Small intestine (tissue), 7 donors: ENCODE results near the gene SRSF8. TPM values are rescaled to one million over a fixed set of nuclear protein-coding genes. Genes with fewer than 3 reads are reported as not detected.
"Not testable (repeated sequence)": the region's sequence is repeated elsewhere in the genome, so short reads cannot be mapped to it uniquely, and the experiment has no call there.

ENCODE experiments used
- DNase-seq, 2 donors: peaks; one replicate each; pipeline versions ENCODE4 v3.0.0 to v3.0.0-alpha.2; 2013
- FAIRE-seq: peaks from 2 replicates; lab custom pipeline; 2012; peaks lifted over from hg19 to GRCh38; lab: Jason Lieb, UNC
- H3K27ac ChIP-seq, 3 donors: one replicate each; pipeline ENCODE4 v1.5.1; 2013; ENCODE audit warnings: low read length in 2 of 3, mild to moderate bottlenecking in 2 of 3, control low read depth in 1 of 3, inconsistent platforms in 1 of 3, low read depth in 1 of 3, moderate library complexity in 1 of 3
- H3K27me3 ChIP-seq, 3 donors: one replicate each; pipeline ENCODE4 v1.6.1; 2013; ENCODE audit warnings: low read length in 3 of 3, inconsistent platforms in 1 of 3; ENCODE audit not compliant: control insufficient read depth in 3 of 3, insufficient read depth in 3 of 3
- H3K36me3 ChIP-seq, 3 donors: one replicate each; pipeline ENCODE4 v1.6.1; 2013; ENCODE audit warnings: low read length in 3 of 3, inconsistent platforms in 1 of 3, low read depth in 1 of 3, mild to moderate bottlenecking in 1 of 3, moderate library complexity in 1 of 3; ENCODE audit not compliant: control insufficient read depth in 3 of 3, insufficient read depth in 2 of 3
- H3K4me1 ChIP-seq, 3 donors: one replicate each; pipeline ENCODE4 v1.6.1; 2013; ENCODE audit warnings: low read length in 2 of 3, inconsistent platforms in 1 of 3, low read depth in 1 of 3, mild to moderate bottlenecking in 1 of 3, moderate library complexity in 1 of 3; ENCODE audit not compliant: control insufficient read depth in 3 of 3, insufficient read depth in 2 of 3
- H3K4me3 ChIP-seq, 3 donors: one replicate each; pipeline ENCODE4 v1.5.1; 2013; ENCODE audit warnings: low read length in 3 of 3, control low read depth in 1 of 3, inconsistent platforms in 1 of 3, low read depth in 1 of 3, mild to moderate bottlenecking in 1 of 3, moderate library complexity in 1 of 3
- H3K9me3 ChIP-seq, 2 donors: one replicate each; pipeline ENCODE4 v1.6.1; 2013; ENCODE audit warnings: low read depth in 1 of 2, low read length in 1 of 2; ENCODE audit not compliant: control insufficient read depth in 2 of 2, insufficient read depth in 1 of 2
- WGBS, 3 donors: extraction: QIAGEN DNeasy Blood & Tissue Kit; methylation state at CpG; one replicate each; pipeline ENCODE4 v1.1.7; 2013; 5-methylcytosine and 5-hydroxymethylcytosine counted together
- polyA plus RNA-seq, 4 donors: library from polyadenylated mRNA; stranded (reverse) in 3 of 4; unstranded in 1 of 4; fragments of 200-250 nt in 3 of 4; fragments of 120-200 nt in 1 of 4; gene quantifications; one replicate each; pipeline versions ENCODE4 v1.2.1 to v1.2.3, GENCODE V29; 2013
- donor health status: healthy with polysubstance abuse.
- donor health status: control.
- donor health status: control.
- donor health status: Bipolar disorder and iron deficiency.
- donor health status: healthy.

SRSF8 gene
- polyA plus RNA-seq, 4 donors, result 29.3 to 52.2 (median 34.6) TPM

- 80 to 100% (median 91%) methylated on average over 1 of the region's 1 CpG for WGBS, 3 donors
- peaks cover 0 to 5% (median 0%) of the 10 kb centered on the region in 3 donors for H3K4me1 ChIP-seq
Measured at GRCh38 chr11:95101935-95102334, 35.2 kb downstream of the SRSF8 start.

GRCh38 chr11:95102733-95103132 is 36.0 kb downstream of the SRSF8 start:
- H3K36me3 ChIP-seq, result peaks cover 0 to 5% (median 0%) of the 10 kb centered on the region in 3 donors
- DNase-seq, result no peak
- H3K4me1 ChIP-seq, result peaks cover 0 to 5% (median 0%) of the 10 kb centered on the region in 3 donors
- no peak overlapping the region for H3K4me3 ChIP-seq
- FAIRE-seq, result no peak
- no peak overlapping the region for H3K27ac ChIP-seq
- H3K9me3 ChIP-seq, result no peaks in the 10 kb centered on the region
- no peaks in the 10 kb centered on the region for H3K27me3 ChIP-seq
- 94 to 100% (median 96%) methylated on average over 2 of the region's 2 CpGs for WGBS, 3 donors

More at GRCh38 chr11:95101935-95102334, 35.2 kb downstream of the SRSF8 start:
- H3K9me3 ChIP-seq, result no peaks in the 10 kb centered on the region
- H3K27me3 ChIP-seq, result no peaks in the 10 kb centered on the region
- H3K4me3 ChIP-seq, result no peak overlapping the region
- peaks cover 0 to 5% (median 0%) of the 10 kb centered on the region in 3 donors for H3K36me3 ChIP-seq
- FAIRE-seq (no peak), DNase-seq (no peak)
- H3K27ac ChIP-seq, result no peak overlapping the region

- H3K4me1 ChIP-seq, result peaks cover 0 to 6% (median 0%) of the 10 kb centered on the region in 3 donors
- no peaks in the 10 kb centered on the region for H3K9me3 ChIP-seq
- WGBS, 3 donors, result 92 to 93% (median 93%) methylated on average over 5 of the region's 5 CpGs
- H3K36me3 ChIP-seq, result peaks cover 0 to 7% (median 0%) of the 10 kb centered on the region in 3 donors
- no peak overlapping the region for H3K27ac ChIP-seq
- no peaks in the 10 kb centered on the region for H3K27me3 ChIP-seq
- FAIRE-seq (no peak), DNase-seq (no peak)
- no peak overlapping the region for H3K4me3 ChIP-seq
Measured at GRCh38 chr11:95103701-95104100, 37.0 kb downstream of the SRSF8 start.

GRCh38 chr11:95104121-95104830 is 37.6 kb downstream of the SRSF8 start:
- H3K9me3 ChIP-seq, result no peaks in the 10 kb centered on the region
- no peak overlapping the region for H3K27ac ChIP-seq
- FAIRE-seq (no peak), DNase-seq (no peak)
- WGBS, 3 donors, result 84 to 90% (median 88%) methylated on average over 6 of the region's 6 CpGs
- H3K36me3 ChIP-seq, result peaks cover 0 to 9% (median 0%) of the 10 kb centered on the region in 3 donors
- H3K27me3 ChIP-seq, result no peaks in the 10 kb centered on the region
- no peak overlapping the region for H3K4me3 ChIP-seq
- peaks cover 0 to 7% (median 0%) of the 10 kb centered on the region in 3 donors for H3K4me1 ChIP-seq

GRCh38 chr11:95104856-95105255 is 38.1 kb downstream of the SRSF8 start:
- DNase-seq, result no peak
- Histone ChIP-seq H3K27ac (no peak overlapping the region), H3K36me3 (peaks cover 0 to 15% (median 0%) of the 10 kb centered on the region in 3 donors), H3K4me3 (no peak overlapping the region), H3K27me3 (no peaks in the 10 kb centered on the region), H3K4me1 (peaks cover 0 to 7% (median 0%) of the 10 kb centered on the region in 3 donors), H3K9me3 (no peaks in the 10 kb centered on the region)
- 86 to 96% (median 92%) methylated on average over 3 of the region's 3 CpGs for WGBS, 3 donors
- no peak for FAIRE-seq

- H3K36me3 ChIP-seq, result peaks cover 0 to 24% (median 0%) of the 10 kb centered on the region in 3 donors
- H3K27ac ChIP-seq, result peak overlapping the region in 1 of 3 donors; percentile 51
- H3K4me1 ChIP-seq, result peaks cover 0 to 3% (median 0%) of the 10 kb centered on the region in 3 donors
- FAIRE-seq (no peak), DNase-seq (no peak)
- H3K4me3 ChIP-seq, result no peak overlapping the region
- no peaks in the 10 kb centered on the region for H3K9me3 ChIP-seq
- 68 to 85% (median 84%) methylated on average over 9 of the region's 9 CpGs for WGBS, 3 donors
- H3K27me3 ChIP-seq, result no peaks in the 10 kb centered on the region
Measured at GRCh38 chr11:95108159-95108611, 41.5 kb downstream of the SRSF8 start.

GRCh38 chr11:95108671-95109551 is 42.2 kb downstream of the SRSF8 start:
- Histone ChIP-seq H3K4me3 (no peak overlapping the region), H3K27me3 (no peaks in the 10 kb centered on the region), H3K4me1 (peaks cover 0 to 3% (median 0%) of the 10 kb centered on the region in 3 donors), H3K9me3 (no peaks in the 10 kb centered on the region), H3K27ac (peak overlapping the region in 1 of 3 donors; percentile 51), H3K36me3 (peaks cover 0 to 24% (median 0%) of the 10 kb centered on the region in 3 donors)
- 68 to 77% (median 73%) methylated on average over 6 of the region's 6 CpGs for WGBS, 3 donors
- no peak for FAIRE-seq
- DNase-seq, result no peak

GRCh38 chr11:95111471-95111870 is 44.8 kb downstream of the SRSF8 start:
- not testable (repeated sequence) for H3K27me3 ChIP-seq, H3K4me3 ChIP-seq, H3K9me3 ChIP-seq, DNase-seq, H3K27ac ChIP-seq, FAIRE-seq, H3K4me1 ChIP-seq
- H3K36me3 ChIP-seq, result peaks cover 0 to 19% (median 0%) of the 10 kb centered on the region in 3 donors
- WGBS, 3 donors, result 94 to 95% (median 94%) methylated on average over 3 of the region's 3 CpGs
